CD4-positive, alpha-beta memory T cell (primary cell): ENCODE data around the gene DCST1. TPM values are rescaled to one million over a fixed set of nuclear protein-coding genes. Genes with fewer than 3 reads are reported as not detected.
A peak's percentile ranks its signal among the peaks of the same experiment; 100 is the strongest.

Experiments
- CTCF ChIA-PET: fragments of 350-600 bp; sonication (Branson Sonifier 250); formaldehyde crosslinking; loops from one replicate; lab custom pipeline; 2021; ENCODE audit warnings: inconsistent platforms; ENCODE audit not compliant: partially characterized antibody; lab: Charles Lee
- POLR2A ChIA-PET: fragments of 350-600 bp; sonication (Branson Sonifier 250); formaldehyde crosslinking; loops from one replicate; lab custom pipeline; 2021; ENCODE audit not compliant: partially characterized antibody; lab: Charles Lee
- DNase-seq, 5 donors: peaks; one replicate each; pipeline versions ENCODE4 v3.0.0 to v3.0.0-alpha.2; 2020 to 2022; ENCODE audit warnings: mixed read lengths in 1 of 5
- H3K27ac ChIP-seq: one replicate; pipeline ENCODE4 v1.7.0; 2013; ENCODE audit warnings: low read depth, low read length
- H3K27me3 ChIP-seq: 2 replicates; pipeline ENCODE4 v1.7.0; 2013; ENCODE audit warnings: mild to moderate bottlenecking, low read length, moderate library complexity; ENCODE audit not compliant: insufficient read depth
- H3K36me3 ChIP-seq: 2 replicates; pipeline ENCODE4 v1.7.0; 2013; ENCODE audit warnings: mild to moderate bottlenecking, low read length, moderate library complexity; ENCODE audit not compliant: insufficient read depth
- H3K4me1 ChIP-seq: 2 replicates; pipeline ENCODE4 v1.7.0; 2013; ENCODE audit warnings: mild to moderate bottlenecking, low read length, moderate library complexity; ENCODE audit not compliant: insufficient read depth
- H3K4me3 ChIP-seq, 2 donors: one replicate each; pipeline ENCODE4 v1.7.0; 2013; ENCODE audit warnings: low read length in 2 of 2, mild to moderate bottlenecking in 1 of 2
- H3K9me3 ChIP-seq, 2 donors: one replicate each; pipeline ENCODE4 v1.7.0; 2013; ENCODE audit warnings: low read length in 2 of 2, control low read depth in 1 of 2; ENCODE audit not compliant: control insufficient read depth in 1 of 2
- H3K27ac Mint-ChIP-seq, 7 donors: one replicate each; pipeline ENCODE4 v1.8.0; 2020 to 2021; ENCODE audit warnings: mixed read lengths in 7 of 7, mild to moderate bottlenecking in 6 of 7, inconsistent platforms in 3 of 7, moderate library complexity in 3 of 7
- H3K27me3 Mint-ChIP-seq, 2 donors: one replicate each; pipeline ENCODE4 v1.8.0; 2020 to 2021; ENCODE audit warnings: mixed read lengths in 2 of 2
- H3K36me3 Mint-ChIP-seq, 2 donors: one replicate each; pipeline ENCODE4 v1.8.0; 2020 to 2021; ENCODE audit warnings: mixed read lengths in 2 of 2, inconsistent platforms in 1 of 2, mild to moderate bottlenecking in 1 of 2
- H3K4me1 Mint-ChIP-seq, 4 donors: one replicate each; pipeline ENCODE4 v1.8.0; 2020 to 2021; ENCODE audit warnings: mixed read lengths in 4 of 4, mild to moderate bottlenecking in 1 of 4
- H3K4me3 Mint-ChIP-seq, 8 donors: one replicate each; pipeline ENCODE4 v1.8.0; 2020 to 2021; ENCODE audit warnings: mixed read lengths in 8 of 8, mild to moderate bottlenecking in 7 of 8, moderate library complexity in 6 of 8, inconsistent platforms in 3 of 8
- H3K9me3 Mint-ChIP-seq, 8 donors: one replicate each; pipeline ENCODE4 v1.8.0; 2020 to 2021; ENCODE audit warnings: mixed read lengths in 8 of 8, mild to moderate bottlenecking in 5 of 8, inconsistent platforms in 3 of 8, moderate library complexity in 1 of 8
- intact Hi-C: fragments of 100-400 bp; cut with micrococcal nuclease; formaldehyde crosslinking; loops from one replicate; pipeline ENCODE4 v1.15.1; 2023
- polyA plus RNA-seq, 2 donors: library from polyadenylated mRNA; unstranded; fragments of 300-500 nt; fragmentation: Illumina TruSeq; gene quantifications; one replicate each; pipeline ENCODE4 v1.2.3, GENCODE V29; 2021
- total RNA-seq, 2 experiments: library from RNA; stranded (reverse); gene quantifications; one replicate each; pipeline ENCODE4 v1.2.3, GENCODE V29; 2021

The DCST1 gene
- total and polyA plus RNA-seq, 4 experiments from 2014 or later = 0.14 TPM; not detected in 3

GRCh38 chr1:155003766-155004351 lies 29.8 kb upstream of the DCST1 start:
- Mint-ChIP-seq H3K4me3 (peak overlapping the region; percentile 95 to 99 (median 98)), H3K36me3 (peaks cover 0 to 26% of the 10 kb centered on the region in 2 donors), H3K9me3 (no peaks in the 10 kb centered on the region), H3K27ac (peak overlapping the region; percentile 90 to 98 (median 97)), H3K27me3 (no peaks in the 10 kb centered on the region), H3K4me1 (peaks cover 36 to 80% (median 45%) of the 10 kb centered on the region in 4 donors)
- intact Hi-C loops = loop anchor here (5.0 kb wide), 2 partner anchors 48 to 447 kb away; partner anchors contain the start of genes ADAM15 and UBE2Q1
- H3K9me3 ChIP-seq = no peaks in the 10 kb centered on the region
- peaks cover 61% of the 10 kb centered on the region for H3K4me1 ChIP-seq
- H3K27ac ChIP-seq = peak overlapping the region; percentile 86
- no peaks in the 10 kb centered on the region for H3K27me3 ChIP-seq
- no peak for DNase-seq
- H3K36me3 ChIP-seq = no peaks in the 10 kb centered on the region
- H3K4me3 ChIP-seq = peak overlapping the region; percentile 91 to 95
- CTCF ChIA-PET = interaction anchor here (0.6 to 16.3 kb wide), 4 partner anchors 11 to 41 kb away, joined by 3 to 381 read pairs (median 4); partner anchors contain the start of gene CKS1B
- POLR2A ChIA-PET = interaction anchor here (0.7 to 38.9 kb wide), 6 partner anchors 8 to 169 kb away, joined by 3 to 1543 read pairs (median 4); partner anchors contain the start of genes CKS1B, FLAD1, KRTCAP2 and PBXIP1

- peaks cover 33 to 80% (median 42%) of the 10 kb centered on the region in 4 donors for H3K4me1 Mint-ChIP-seq
- peak overlapping the region; percentile 86 for H3K27ac ChIP-seq
- peaks cover 0 to 27% of the 10 kb centered on the region in 2 donors for H3K36me3 Mint-ChIP-seq
- intact Hi-C loops = loop anchor here (5.0 kb wide), 2 partner anchors 48 to 447 kb away; partner anchors contain the start of genes ADAM15 and UBE2Q1
- H3K36me3 ChIP-seq = no peaks in the 10 kb centered on the region
- H3K9me3 Mint-ChIP-seq = no peaks in the 10 kb centered on the region
- H3K27me3 Mint-ChIP-seq = no peaks in the 10 kb centered on the region
- DNase-seq = peak in 2 of 5 donors; percentile 20 to 48
- peak overlapping the region; percentile 89 to 97 (median 94) for H3K27ac Mint-ChIP-seq
- peak overlapping the region; percentile 88 to 99 (median 96) for H3K4me3 Mint-ChIP-seq
- H3K4me1 ChIP-seq = peaks cover 57% of the 10 kb centered on the region
- CTCF ChIA-PET = interaction anchor here (0.6 to 16.3 kb wide), 4 partner anchors 10 to 42 kb away, joined by 3 to 381 read pairs (median 4); partner anchors contain the start of gene CKS1B
- H3K4me3 ChIP-seq = peak overlapping the region; percentile 91 to 95
- H3K27me3 ChIP-seq = no peaks in the 10 kb centered on the region
- POLR2A ChIA-PET = interaction anchor here (0.7 to 38.9 kb wide), 5 partner anchors 9 to 168 kb away, joined by 3 to 1543 read pairs (median 5); partner anchors contain the start of genes CKS1B, FLAD1, KRTCAP2 and PBXIP1
- H3K9me3 ChIP-seq = no peaks in the 10 kb centered on the region
Measured at GRCh38 chr1:155004352-155005075, 29.1 kb upstream of the DCST1 start.

- Histone ChIP-seq H3K36me3 (no peaks in the 10 kb centered on the region), H3K4me1 (peaks cover 57% of the 10 kb centered on the region), H3K27me3 (no peaks in the 10 kb centered on the region), H3K27ac (peak overlapping the region; percentile 86), H3K4me3 (peak overlapping the region; percentile 91 to 95), H3K9me3 (no peaks in the 10 kb centered on the region)
- ChIA-PET POLR2A (interaction anchor here (1.1 to 38.9 kb wide), 6 partner anchors 9 to 447 kb away, joined by 3 to 1543 read pairs (median 48); partner anchors contain the start of genes CKS1B, FLAD1, PBXIP1 and PMVK), CTCF (interaction anchor here (1.6 to 18.7 kb wide), 3 partner anchors 6 to 30 kb away, joined by 4 to 381 read pairs (median 381); partner anchors contain the start of genes CKS1B, LENEP and ZBTB7B)
- Mint-ChIP-seq H3K9me3 (no peaks in the 10 kb centered on the region), H3K27ac (peak overlapping the region; percentile 83 to 98 (median 93)), H3K36me3 (peaks cover 0 to 30% of the 10 kb centered on the region in 2 donors), H3K4me1 (peaks cover 28 to 80% (median 39%) of the 10 kb centered on the region in 4 donors), H3K27me3 (no peaks in the 10 kb centered on the region), H3K4me3 (peak overlapping the region; percentile 73 to 99 (median 95))
- intact Hi-C loops = no loop called here
- peak in 4 of 5 donors; percentile 33 to 57 (median 40) for DNase-seq
Measured at GRCh38 chr1:155005076-155006011, 28.3 kb upstream of the DCST1 start.

- ChIA-PET POLR2A (interaction anchor here (1.1 to 38.9 kb wide), 6 partner anchors 9 to 448 kb away, joined by 3 to 1543 read pairs (median 14); partner anchors contain the start of genes CKS1B, FLAD1, LENEP and PBXIP1), CTCF (interaction anchor here (1.0 to 18.7 kb wide), 5 partner anchors 7 to 38 kb away, joined by 3 to 381 read pairs (median 3); partner anchors contain the start of genes LENEP and ZBTB7B)
- intact Hi-C loops = no loop called here
- Histone ChIP-seq H3K9me3 (no peaks in the 10 kb centered on the region), H3K36me3 (no peaks in the 10 kb centered on the region), H3K4me3 (peak overlapping the region; percentile 9 to 38), H3K4me1 (peaks cover 70% of the 10 kb centered on the region), H3K27ac (peak overlapping the region; percentile 86), H3K27me3 (no peaks in the 10 kb centered on the region)
- Mint-ChIP-seq H3K27me3 (no peaks in the 10 kb centered on the region), H3K4me3 (peak overlapping the region; percentile 16 to 97 (median 73)), H3K36me3 (peaks cover 0 to 28% of the 10 kb centered on the region in 2 donors), H3K4me1 (peaks cover 28 to 90% (median 45%) of the 10 kb centered on the region in 4 donors), H3K27ac (peak overlapping the region; percentile 81 to 98 (median 93)), H3K9me3 (no peaks in the 10 kb centered on the region)
- peak in 4 of 5 donors; percentile 48 to 64 (median 56) for DNase-seq
Measured at GRCh38 chr1:155006601-155007101, 27.0 kb upstream of the DCST1 start.

- ChIA-PET CTCF (interaction anchor here (1.0 to 18.7 kb wide), 7 partner anchors 7 to 52 kb away, joined by 3 to 381 read pairs (median 5); partner anchors contain the start of genes LENEP, PBXIP1 and ZBTB7B), POLR2A (interaction anchor here (1.1 to 38.9 kb wide), 7 partner anchors 6 to 71 kb away, joined by 3 to 1543 read pairs (median 17); partner anchors contain the start of genes CKS1B, FLAD1, LENEP and PBXIP1)
- peaks cover 0 to 26% of the 10 kb centered on the region in 2 donors for H3K36me3 Mint-ChIP-seq
- intact Hi-C loops = no loop called here
- Histone ChIP-seq H3K27me3 (no peaks in the 10 kb centered on the region), H3K4me1 (peaks cover 77% of the 10 kb centered on the region), H3K27ac (peak overlapping the region; percentile 86), H3K9me3 (no peaks in the 10 kb centered on the region), H3K4me3 (no peak overlapping the region), H3K36me3 (no peaks in the 10 kb centered on the region)
- peak in 1 of 5 donors; percentile 37 for DNase-seq
- peaks cover 32 to 92% (median 49%) of the 10 kb centered on the region in 4 donors for H3K4me1 Mint-ChIP-seq
- peak overlapping the region in 6 of 8 donors; percentile 10 to 97 (median 57) for H3K4me3 Mint-ChIP-seq
- no peaks in the 10 kb centered on the region for H3K9me3 Mint-ChIP-seq
- peak overlapping the region in 5 of 7 donors; percentile 35 to 95 (median 91) for H3K27ac Mint-ChIP-seq
- no peaks in the 10 kb centered on the region for H3K27me3 Mint-ChIP-seq
Measured at GRCh38 chr1:155007251-155007828, 26.3 kb upstream of the DCST1 start.
